GM23338 (cell line): Measurements from ENCODE around the gene GPR153. TPM values are rescaled to one million over a fixed set of nuclear protein-coding genes. Genes with fewer than 3 reads are reported as not detected.

Source experiments
- ATAC-seq: fragments of 200-7000 bp; cut with Tn5 transposase; 3 replicates; pipeline ENCODE4 v1.9.1; 2020
- DNase-seq: peaks from one replicate; pipeline ENCODE4 v3.0.0-alpha.2; 2015; ENCODE audit warnings: low spot score
- H2AFZ ChIP-seq: fragments of 200-600 bp; sonication (generic); 2 replicates; pipeline ENCODE4 v1.8.0; 2016; ENCODE audit warnings: antibody characterized with exemption, mild to moderate bottlenecking, moderate library complexity
- H3F3A ChIP-seq: fragments of 200-600 bp; sonication (generic); replicated peaks from 2 replicates; pipeline ENCODE4 v1.8.0; 2017; ENCODE audit warnings: antibody characterized with exemption, mixed run types, low read depth
- H3K27ac ChIP-seq: fragments of 200-600 bp; sonication (generic); 2 replicates; pipeline ENCODE4 v1.6.1; 2016; ENCODE audit warnings: low read depth
- H3K27me3 ChIP-seq: fragments of 200-600 bp; sonication (generic); 2 replicates; pipeline ENCODE4 v1.8.0; 2016; ENCODE audit warnings: mild to moderate bottlenecking, mixed run types, moderate library complexity; ENCODE audit not compliant: insufficient read depth
- H3K36me3 ChIP-seq: fragments of 200-600 bp; sonication (generic); 2 replicates; pipeline ENCODE4 v1.8.0; 2016; ENCODE audit warnings: mild to moderate bottlenecking; ENCODE audit not compliant: insufficient read depth
- H3K4me1 ChIP-seq: fragments of 200-600 bp; sonication (generic); 2 replicates; pipeline ENCODE4 v1.8.0; 2016; ENCODE audit warnings: mild to moderate bottlenecking, moderate library complexity; ENCODE audit not compliant: insufficient read depth
- H3K4me2 ChIP-seq: fragments of 200-600 bp; sonication (generic); 2 replicates; pipeline ENCODE4 v1.7.1; 2017; ENCODE audit warnings: mixed run types
- H3K4me3 ChIP-seq: fragments of 200-600 bp; sonication (generic); 2 replicates; pipeline ENCODE4 v1.6.1; 2016; ENCODE audit warnings: mixed run types
- H3K79me2 ChIP-seq: fragments of 200-600 bp; sonication (generic); replicated peaks from 2 replicates; pipeline ENCODE4 v1.8.0; 2017; ENCODE audit warnings: mild to moderate bottlenecking; ENCODE audit not compliant: insufficient read depth
- H3K9me2 ChIP-seq: fragments of 200-600 bp; sonication (generic); 2 replicates; pipeline ENCODE4 v1.8.0; 2017; ENCODE audit not compliant: insufficient read depth
- H4K20me1 ChIP-seq: fragments of 200-600 bp; sonication (generic); replicated peaks from 2 replicates; pipeline ENCODE4 v1.8.0; 2017; ENCODE audit warnings: mild to moderate bottlenecking; ENCODE audit not compliant: insufficient read depth
- H3K27ac Mint-ChIP-seq: 2 replicates; pipeline ENCODE4 v1.8.0; 2020; ENCODE audit warnings: inconsistent platforms, mild to moderate bottlenecking, moderate library complexity, mixed read lengths
- H3K27me3 Mint-ChIP-seq: 3 replicates; pipeline ENCODE4 v1.8.0; 2022; ENCODE audit warnings: low read depth, mild to moderate bottlenecking, moderate library complexity, mixed read lengths, inconsistent platforms; ENCODE audit not compliant: insufficient read depth, poor library complexity
- H3K36me3 Mint-ChIP-seq: 3 replicates; pipeline ENCODE4 v1.8.0; 2021; ENCODE audit warnings: low read depth, mild to moderate bottlenecking, inconsistent platforms, moderate library complexity, mixed read lengths
- H3K4me1 Mint-ChIP-seq: 3 replicates; pipeline ENCODE4 v1.8.0; 2020; ENCODE audit warnings: mild to moderate bottlenecking, inconsistent platforms, mixed read lengths
- H3K4me3 Mint-ChIP-seq: 3 replicates; pipeline ENCODE4 v1.8.0; 2021; ENCODE audit warnings: moderate library complexity, mild to moderate bottlenecking, inconsistent platforms, mixed read lengths
- H3K9me3 Mint-ChIP-seq: 3 replicates; pipeline ENCODE4 v1.8.0; 2020; ENCODE audit warnings: moderate library complexity, mild to moderate bottlenecking, inconsistent platforms, mixed read lengths
- CREB1 ChIP-seq: fragments of 250-450 bp; sonication (Bioruptor Pico); IDR thresholded peaks from 2 replicates; pipeline ENCODE4 v1.5.0; 2020; ENCODE audit warnings: low read depth, mild to moderate bottlenecking, moderate library complexity
- EZH2 ChIP-seq: fragments of 200-600 bp; sonication (generic); IDR thresholded peaks from one replicate; pipeline ENCODE4 v1.8.0; 2017; ENCODE audit warnings: antibody characterized with exemption, mild to moderate bottlenecking, low read depth; ENCODE audit not compliant: unreplicated experiment
- EZH2phosphoT487 ChIP-seq: fragments of 200-600 bp; sonication (generic); IDR thresholded peaks from one replicate; pipeline ENCODE4 v1.8.1; 2018; ENCODE audit warnings: antibody characterized with exemption; ENCODE audit not compliant: unreplicated experiment
- JUNB ChIP-seq: IDR thresholded peaks from one replicate; pipeline ENCODE4 v1.6.1; 2016; ENCODE audit warnings: antibody characterized with exemption; ENCODE audit not compliant: unreplicated experiment
- NANOG ChIP-seq: IDR thresholded peaks from 2 replicates; pipeline ENCODE4 v1.6.1; 2016; ENCODE audit warnings: antibody characterized with exemption, borderline replicate concordance
- POLR2AphosphoS5 ChIP-seq: IDR thresholded peaks from 2 replicates; pipeline ENCODE4 v1.6.1; 2016; ENCODE audit warnings: antibody characterized with exemption, low read depth
- STAT1 ChIP-seq: IDR thresholded peaks from one replicate; pipeline ENCODE4 v1.6.1; 2016; ENCODE audit warnings: antibody characterized with exemption; ENCODE audit not compliant: unreplicated experiment
- ZNF114 ChIP-seq: fragments of 250-450 bp; sonication (Bioruptor Pico); IDR thresholded peaks from 2 replicates; pipeline ENCODE4 v1.5.0; 2020; ENCODE audit warnings: mild to moderate bottlenecking, moderate library complexity
- ZNF331 ChIP-seq: fragments of 250-450 bp; sonication (Bioruptor Pico); IDR thresholded peaks from 2 replicates; pipeline ENCODE4 v1.5.0; 2020; ENCODE audit warnings: low read depth, mild to moderate bottlenecking, moderate library complexity
- polyA plus RNA-seq: library from polyadenylated mRNA; unstranded; fragments of >200 nt; fragmentation: Nextera tagmentation; extraction: Ambion mirVana; gene quantifications from 2 replicates; pipeline ENCODE4 v1.2.1, GENCODE V29; 2016
- total RNA-seq: library from RNA; depleted of rRNA; stranded (reverse); fragments of >200 nt; shearing (Covaris generic); gene quantifications from 2 replicates; pipeline ENCODE4 v1.2.3, GENCODE V29; 2014
- TF ChIP-seq, protein P1 (sequence below): IDR thresholded peaks from one replicate; pipeline ENCODE4 v1.6.1; 2018; ENCODE audit warnings: antibody characterized with exemption; ENCODE audit not compliant: unreplicated experiment
- TF ChIP-seq, protein P2 (sequence below): fragments of 250-450 bp; sonication (Bioruptor Pico); IDR thresholded peaks from 2 replicates; pipeline ENCODE4 v1.5.0; 2020; ENCODE audit warnings: mild to moderate bottlenecking, moderate library complexity
- TF ChIP-seq, protein P3 (sequence below), 2 experiments: fragments of 200-600 bp in 1 of 2; sonication (generic) in 1 of 2; conservative IDR thresholded peaks; 2 replicates each; pipeline versions ENCODE4 v1.5.1 to v1.6.1; 2016 to 2017; ENCODE audit warnings: antibody characterized with exemption in 2 of 2, low read depth in 2 of 2, mild to moderate bottlenecking in 2 of 2, moderate library complexity in 1 of 2
- TF ChIP-seq, protein P4 (sequence below): IDR thresholded peaks from 2 replicates; pipeline ENCODE4 v1.6.1; 2016; ENCODE audit warnings: antibody characterized with exemption

GPR153 gene
- total and polyA plus RNA-seq, 2 experiments from 2014 or later, result 1.3 to 9.0 TPM

DNA sequence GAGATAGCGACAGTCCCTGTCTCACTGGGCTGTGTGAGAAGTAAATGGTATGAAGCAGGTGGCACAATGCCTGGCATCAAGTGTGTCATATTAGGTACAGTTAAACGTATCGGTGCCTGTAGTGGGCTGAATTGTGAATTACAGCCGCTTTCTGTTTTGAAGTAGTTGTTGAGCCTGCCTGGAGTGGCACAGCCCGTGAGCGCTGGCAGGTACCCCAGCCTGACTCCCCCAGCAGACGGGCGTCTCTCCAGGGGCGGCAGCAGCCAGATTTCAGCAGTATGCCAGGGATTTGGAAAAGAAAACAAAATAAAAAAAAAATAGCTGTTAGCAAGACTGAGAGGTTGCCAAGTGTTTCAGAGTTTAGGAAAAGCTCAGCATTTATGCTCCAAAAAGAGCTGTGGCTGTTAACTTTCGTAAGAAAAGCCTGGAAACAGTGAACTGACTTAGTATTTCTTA is 26.6 kb upstream of the GPR153 start:
- Histone ChIP-seq H3K4me2 (no peak overlapping the region), H3K27me3 (no peaks in the 10 kb centered on the region), H3K27ac (no peak overlapping the region), H3K4me3 (no peak overlapping the region), H3K36me3 (no peaks in the 10 kb centered on the region), H3K9me2 (no peaks in the 10 kb centered on the region), H2AFZ (no peak overlapping the region), H4K20me1 (no peaks in the 10 kb centered on the region), H3K79me2 (no peaks in the 10 kb centered on the region), H3F3A (no peaks in the 10 kb centered on the region; the same call in 1 of the 2 replicates), H3K4me1 (no peaks in the 10 kb centered on the region)
- TF ChIP-seq JUNB, result no peak
- TF ChIP-seq CREB1 (CRISPR knock-in tag), result no peak
- TF ChIP-seq NANOG, result no peak
- TF ChIP-seq EZH2phosphoT487, result no peak
- TF ChIP-seq, protein P1, sequence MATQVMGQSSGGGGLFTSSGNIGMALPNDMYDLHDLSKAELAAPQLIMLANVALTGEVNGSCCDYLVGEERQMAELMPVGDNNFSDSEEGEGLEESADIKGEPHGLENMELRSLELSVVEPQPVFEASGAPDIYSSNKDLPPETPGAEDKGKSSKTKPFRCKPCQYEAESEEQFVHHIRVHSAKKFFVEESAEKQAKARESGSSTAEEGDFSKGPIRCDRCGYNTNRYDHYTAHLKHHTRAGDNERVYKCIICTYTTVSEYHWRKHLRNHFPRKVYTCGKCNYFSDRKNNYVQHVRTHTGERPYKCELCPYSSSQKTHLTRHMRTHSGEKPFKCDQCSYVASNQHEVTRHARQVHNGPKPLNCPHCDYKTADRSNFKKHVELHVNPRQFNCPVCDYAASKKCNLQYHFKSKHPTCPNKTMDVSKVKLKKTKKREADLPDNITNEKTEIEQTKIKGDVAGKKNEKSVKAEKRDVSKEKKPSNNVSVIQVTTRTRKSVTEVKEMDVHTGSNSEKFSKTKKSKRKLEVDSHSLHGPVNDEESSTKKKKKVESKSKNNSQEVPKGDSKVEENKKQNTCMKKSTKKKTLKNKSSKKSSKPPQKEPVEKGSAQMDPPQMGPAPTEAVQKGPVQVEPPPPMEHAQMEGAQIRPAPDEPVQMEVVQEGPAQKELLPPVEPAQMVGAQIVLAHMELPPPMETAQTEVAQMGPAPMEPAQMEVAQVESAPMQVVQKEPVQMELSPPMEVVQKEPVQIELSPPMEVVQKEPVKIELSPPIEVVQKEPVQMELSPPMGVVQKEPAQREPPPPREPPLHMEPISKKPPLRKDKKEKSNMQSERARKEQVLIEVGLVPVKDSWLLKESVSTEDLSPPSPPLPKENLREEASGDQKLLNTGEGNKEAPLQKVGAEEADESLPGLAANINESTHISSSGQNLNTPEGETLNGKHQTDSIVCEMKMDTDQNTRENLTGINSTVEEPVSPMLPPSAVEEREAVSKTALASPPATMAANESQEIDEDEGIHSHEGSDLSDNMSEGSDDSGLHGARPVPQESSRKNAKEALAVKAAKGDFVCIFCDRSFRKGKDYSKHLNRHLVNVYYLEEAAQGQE, result no peak
- no peak for TF ChIP-seq POLR2AphosphoS5
- TF ChIP-seq, protein P2, sequence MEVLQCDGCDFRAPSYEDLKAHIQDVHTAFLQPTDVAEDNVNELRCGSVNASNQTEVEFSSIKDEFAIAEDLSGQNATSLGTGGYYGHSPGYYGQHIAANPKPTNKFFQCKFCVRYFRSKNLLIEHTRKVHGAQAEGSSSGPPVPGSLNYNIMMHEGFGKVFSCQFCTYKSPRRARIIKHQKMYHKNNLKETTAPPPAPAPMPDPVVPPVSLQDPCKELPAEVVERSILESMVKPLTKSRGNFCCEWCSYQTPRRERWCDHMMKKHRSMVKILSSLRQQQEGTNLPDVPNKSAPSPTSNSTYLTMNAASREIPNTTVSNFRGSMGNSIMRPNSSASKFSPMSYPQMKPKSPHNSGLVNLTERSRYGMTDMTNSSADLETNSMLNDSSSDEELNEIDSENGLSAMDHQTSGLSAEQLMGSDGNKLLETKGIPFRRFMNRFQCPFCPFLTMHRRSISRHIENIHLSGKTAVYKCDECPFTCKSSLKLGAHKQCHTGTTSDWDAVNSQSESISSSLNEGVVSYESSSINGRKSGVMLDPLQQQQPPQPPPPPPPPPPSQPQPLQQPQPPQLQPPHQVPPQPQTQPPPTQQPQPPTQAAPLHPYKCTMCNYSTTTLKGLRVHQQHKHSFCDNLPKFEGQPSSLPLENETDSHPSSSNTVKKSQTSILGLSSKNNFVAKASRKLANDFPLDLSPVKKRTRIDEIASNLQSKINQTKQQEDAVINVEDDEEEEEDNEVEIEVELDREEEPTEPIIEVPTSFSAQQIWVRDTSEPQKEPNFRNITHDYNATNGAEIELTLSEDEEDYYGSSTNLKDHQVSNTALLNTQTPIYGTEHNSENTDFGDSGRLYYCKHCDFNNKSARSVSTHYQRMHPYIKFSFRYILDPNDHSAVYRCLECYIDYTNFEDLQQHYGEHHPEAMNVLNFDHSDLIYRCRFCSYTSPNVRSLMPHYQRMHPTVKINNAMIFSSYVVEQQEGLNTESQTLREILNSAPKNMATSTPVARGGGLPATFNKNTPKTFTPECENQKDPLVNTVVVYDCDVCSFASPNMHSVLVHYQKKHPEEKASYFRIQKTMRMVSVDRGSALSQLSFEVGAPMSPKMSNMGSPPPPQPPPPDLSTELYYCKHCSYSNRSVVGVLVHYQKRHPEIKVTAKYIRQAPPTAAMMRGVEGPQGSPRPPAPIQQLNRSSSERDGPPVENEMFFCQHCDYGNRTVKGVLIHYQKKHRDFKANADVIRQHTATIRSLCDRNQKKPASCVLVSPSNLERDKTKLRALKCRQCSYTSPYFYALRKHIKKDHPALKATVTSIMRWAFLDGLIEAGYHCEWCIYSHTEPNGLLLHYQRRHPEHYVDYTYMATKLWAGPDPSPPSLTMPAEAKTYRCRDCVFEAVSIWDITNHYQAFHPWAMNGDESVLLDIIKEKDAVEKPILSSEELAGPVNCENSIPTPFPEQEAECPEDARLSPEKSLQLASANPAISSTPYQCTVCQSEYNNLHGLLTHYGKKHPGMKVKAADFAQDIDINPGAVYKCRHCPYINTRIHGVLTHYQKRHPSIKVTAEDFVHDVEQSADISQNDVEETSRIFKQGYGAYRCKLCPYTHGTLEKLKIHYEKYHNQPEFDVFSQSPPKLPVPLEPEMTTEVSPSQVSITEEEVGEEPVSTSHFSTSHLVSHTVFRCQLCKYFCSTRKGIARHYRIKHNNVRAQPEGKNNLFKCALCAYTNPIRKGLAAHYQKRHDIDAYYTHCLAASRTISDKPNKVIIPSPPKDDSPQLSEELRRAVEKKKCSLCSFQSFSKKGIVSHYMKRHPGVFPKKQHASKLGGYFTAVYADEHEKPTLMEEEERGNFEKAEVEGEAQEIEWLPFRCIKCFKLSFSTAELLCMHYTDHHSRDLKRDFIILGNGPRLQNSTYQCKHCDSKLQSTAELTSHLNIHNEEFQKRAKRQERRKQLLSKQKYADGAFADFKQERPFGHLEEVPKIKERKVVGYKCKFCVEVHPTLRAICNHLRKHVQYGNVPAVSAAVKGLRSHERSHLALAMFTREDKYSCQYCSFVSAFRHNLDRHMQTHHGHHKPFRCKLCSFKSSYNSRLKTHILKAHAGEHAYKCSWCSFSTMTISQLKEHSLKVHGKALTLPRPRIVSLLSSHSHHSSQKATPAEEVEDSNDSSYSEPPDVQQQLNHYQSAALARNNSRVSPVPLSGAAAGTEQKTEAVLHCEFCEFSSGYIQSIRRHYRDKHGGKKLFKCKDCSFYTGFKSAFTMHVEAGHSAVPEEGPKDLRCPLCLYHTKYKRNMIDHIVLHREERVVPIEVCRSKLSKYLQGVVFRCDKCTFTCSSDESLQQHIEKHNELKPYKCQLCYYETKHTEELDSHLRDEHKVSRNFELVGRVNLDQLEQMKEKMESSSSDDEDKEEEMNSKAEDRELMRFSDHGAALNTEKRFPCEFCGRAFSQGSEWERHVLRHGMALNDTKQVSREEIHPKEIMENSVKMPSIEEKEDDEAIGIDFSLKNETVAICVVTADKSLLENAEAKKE (CRISPR knock-in tag), result no peak
- TF ChIP-seq, protein P3, sequence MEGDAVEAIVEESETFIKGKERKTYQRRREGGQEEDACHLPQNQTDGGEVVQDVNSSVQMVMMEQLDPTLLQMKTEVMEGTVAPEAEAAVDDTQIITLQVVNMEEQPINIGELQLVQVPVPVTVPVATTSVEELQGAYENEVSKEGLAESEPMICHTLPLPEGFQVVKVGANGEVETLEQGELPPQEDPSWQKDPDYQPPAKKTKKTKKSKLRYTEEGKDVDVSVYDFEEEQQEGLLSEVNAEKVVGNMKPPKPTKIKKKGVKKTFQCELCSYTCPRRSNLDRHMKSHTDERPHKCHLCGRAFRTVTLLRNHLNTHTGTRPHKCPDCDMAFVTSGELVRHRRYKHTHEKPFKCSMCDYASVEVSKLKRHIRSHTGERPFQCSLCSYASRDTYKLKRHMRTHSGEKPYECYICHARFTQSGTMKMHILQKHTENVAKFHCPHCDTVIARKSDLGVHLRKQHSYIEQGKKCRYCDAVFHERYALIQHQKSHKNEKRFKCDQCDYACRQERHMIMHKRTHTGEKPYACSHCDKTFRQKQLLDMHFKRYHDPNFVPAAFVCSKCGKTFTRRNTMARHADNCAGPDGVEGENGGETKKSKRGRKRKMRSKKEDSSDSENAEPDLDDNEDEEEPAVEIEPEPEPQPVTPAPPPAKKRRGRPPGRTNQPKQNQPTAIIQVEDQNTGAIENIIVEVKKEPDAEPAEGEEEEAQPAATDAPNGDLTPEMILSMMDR (conservative IDR thresholded peaks at IDR 0.05; ENCODE audit: low read depth in 2 of 2), result no peak
- TF ChIP-seq ZNF114 (CRISPR knock-in tag), result no peak
- no peak for TF ChIP-seq STAT1
- TF ChIP-seq EZH2, result no peak
- TF ChIP-seq, protein P4, sequence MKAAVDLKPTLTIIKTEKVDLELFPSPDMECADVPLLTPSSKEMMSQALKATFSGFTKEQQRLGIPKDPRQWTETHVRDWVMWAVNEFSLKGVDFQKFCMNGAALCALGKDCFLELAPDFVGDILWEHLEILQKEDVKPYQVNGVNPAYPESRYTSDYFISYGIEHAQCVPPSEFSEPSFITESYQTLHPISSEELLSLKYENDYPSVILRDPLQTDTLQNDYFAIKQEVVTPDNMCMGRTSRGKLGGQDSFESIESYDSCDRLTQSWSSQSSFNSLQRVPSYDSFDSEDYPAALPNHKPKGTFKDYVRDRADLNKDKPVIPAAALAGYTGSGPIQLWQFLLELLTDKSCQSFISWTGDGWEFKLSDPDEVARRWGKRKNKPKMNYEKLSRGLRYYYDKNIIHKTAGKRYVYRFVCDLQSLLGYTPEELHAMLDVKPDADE, result no peak
- TF ChIP-seq ZNF331 (CRISPR knock-in tag), result no peak
- Mint-ChIP-seq H3K36me3 (no peaks in the 10 kb centered on the region), H3K9me3 (no peaks in the 10 kb centered on the region), H3K4me1 (no peaks in the 10 kb centered on the region; the same call in 2 of the 3 replicates), H3K27me3 (peaks cover 4% of the 10 kb centered on the region), H3K27ac (no peak overlapping the region), H3K4me3 (no peak overlapping the region)
- no peak for ATAC-seq
- DNase-seq, result no peak
